Endothelial cell of umbilical vein (primary cell): Measurements from ENCODE around the gene ATP13A2. TPM values are rescaled to one million over a fixed set of nuclear protein-coding genes. Genes with fewer than 3 reads are reported as not detected.

Experiments
- polyA plus RNA-seq, 4 experiments: library from polyadenylated mRNA; depleted of rRNA in 3 of 4; stranded (reverse) in 3 of 4; unstranded in 1 of 4; fragments of >200 nt; gene quantifications; 2 replicates each; pipeline versions ENCODE4 v1.2.1 to v1.2.3, GENCODE V29; 2011 to 2012; ENCODE audit warnings: missing spikeins in 1 of 4
- total RNA-seq: library from RNA; stranded (reverse); gene quantifications from 2 replicates; pipeline ENCODE4 v1.2.3, GENCODE V29; 2021

ATP13A2 gene
- total and polyA plus RNA-seq, 2 donors (not counting 3 experiments of a cell fraction or from before 2014, with no cell fraction given): 44.9 to 60.6 TPM

Other genes with a start within 250 kb of the ATP13A2 start
- 1,319 and 2,019 TPM in 2 replicates for gene RNU1-2, start 115.9 kb downstream of the ATP13A2 start, total RNA-seq
- gene RNU1-2, start 115.9 kb downstream of the ATP13A2 start, polyA plus RNA-seq: under 0.01 and 206 TPM in 2 replicates
- gene CROCC, start 90.0 kb downstream of the ATP13A2 start, total RNA-seq: 27.0 and 35.5 TPM in 2 replicates
- 18.2 and 18.3 TPM in 2 replicates for gene CROCC, start 90.0 kb downstream of the ATP13A2 start, polyA plus RNA-seq
- 37.9 and 43.0 TPM in 2 replicates for gene MFAP2, start 31.3 kb downstream of the ATP13A2 start, total RNA-seq
- 138 and 183 TPM in 2 replicates for gene MFAP2, start 31.3 kb downstream of the ATP13A2 start, polyA plus RNA-seq
- 90.3 and 96.2 TPM in 2 replicates for gene SDHB, start 42.1 kb upstream of the ATP13A2 start, total RNA-seq
- 86.8 and 98.1 TPM in 2 replicates for gene SDHB, start 42.1 kb upstream of the ATP13A2 start, polyA plus RNA-seq
- gene PADI2, start 107.5 kb upstream of the ATP13A2 start, total RNA-seq: not detected in 2 replicates
- not detected in 2 replicates for gene PADI2, start 107.5 kb upstream of the ATP13A2 start, polyA plus RNA-seq
- gene PADI1, start 193.2 kb upstream of the ATP13A2 start, total RNA-seq: not detected in 2 replicates
- gene PADI1, start 193.2 kb upstream of the ATP13A2 start, polyA plus RNA-seq: 0.01 and 0.03 TPM in 2 replicates
- gene PADI3, start 237.2 kb upstream of the ATP13A2 start, total RNA-seq: not detected in 2 replicates
- gene PADI3, start 237.2 kb upstream of the ATP13A2 start, polyA plus RNA-seq: not detected in 2 replicates